ENCODE measurements around the gene GATC. TPM values are rescaled to one million over a fixed set of nuclear protein-coding genes. Genes with fewer than 3 reads are reported as not detected.

The GATC gene
- total and polyA plus RNA-seq, 9 donors, result 11.9 to 34.7 (median 19.4) TPM

GRCh38 chr12:120453060-120453750, 7.0 kb downstream of the GATC start:
- 89 to 93% (median 90%) methylated on average over 3 of the region's 3 CpGs for WGBS, 3 donors

GRCh38 chr12:120453977-120454376, 7.7 kb downstream of the GATC start:
- 64 to 75% (median 68%) methylated on average over 4 of the region's 4 CpGs for WGBS, 3 donors
- H3K4me3 ChIP-seq, result no peak overlapping the region
- no peaks in the 10 kb centered on the region for H3K27me3 ChIP-seq
- DNase-seq, result no peak
- no peaks in the 10 kb centered on the region for H3K36me3 ChIP-seq
- H3K4me1 ChIP-seq (ENCODE audit: insufficient read depth), result no peaks in the 10 kb centered on the region
- no peak for TF ChIP-seq EP300 (IDR thresholded peaks at IDR 0.05)
- TF ChIP-seq POLR2A (IDR thresholded peaks at IDR 0.05), result no peak
- no peak for TF ChIP-seq CTCF (IDR thresholded peaks at IDR 0.05)
- no peaks in the 10 kb centered on the region for H3K9me3 ChIP-seq
- intact Hi-C loops (cut with DNase I), result no loop called here
- no peak overlapping the region for H3K27ac ChIP-seq

More at GRCh38 chr12:120453060-120453750, 7.0 kb downstream of the GATC start:
- TF ChIP-seq CTCF (IDR thresholded peaks at IDR 0.05), result no peak
- TF ChIP-seq EP300 (IDR thresholded peaks at IDR 0.05), result no peak
- TF ChIP-seq POLR2A (IDR thresholded peaks at IDR 0.05), result no peak
- no peaks in the 10 kb centered on the region for H3K9me3 ChIP-seq
- no peak overlapping the region for H3K27ac ChIP-seq
- intact Hi-C loops (cut with DNase I), result no loop called here
- no peaks in the 10 kb centered on the region for H3K4me1 ChIP-seq (ENCODE audit: insufficient read depth)
- H3K36me3 ChIP-seq, result no peaks in the 10 kb centered on the region
- H3K4me3 ChIP-seq, result no peak overlapping the region
- H3K27me3 ChIP-seq, result no peaks in the 10 kb centered on the region
- no peak for DNase-seq

- Histone ChIP-seq H3K4me1 (ENCODE audit: insufficient read depth) (no peaks in the 10 kb centered on the region), H3K27ac (no peak overlapping the region), H3K9me3 (no peaks in the 10 kb centered on the region), H3K27me3 (no peaks in the 10 kb centered on the region), H3K4me3 (no peak overlapping the region), H3K36me3 (no peaks in the 10 kb centered on the region)
- TF ChIP-seq EP300 (IDR thresholded peaks at IDR 0.05) (no peak), CTCF (IDR thresholded peaks at IDR 0.05) (no peak), POLR2A (IDR thresholded peaks at IDR 0.05) (no peak)
- WGBS, 3 donors, result 77 to 83% (median 79%) methylated on average over 7 of the region's 7 CpGs
- intact Hi-C loops (cut with DNase I), result no loop called here
- no peak for DNase-seq
Observed at GRCh38 chr12:120455302-120455701, 9.1 kb downstream of the GATC start.

GRCh38 chr12:120457133-120457532, 10.9 kb downstream of the GATC start:
- no peaks in the 10 kb centered on the region for H3K9me3 ChIP-seq
- whole genome bisulfite sequencing, 3 donors, result 61 to 63% (median 62%) methylated on average over 6 of the region's 6 CpGs
- DNase-seq, result no peak
- intact Hi-C loops (cut with DNase I), result no loop called here
- H3K4me3 ChIP-seq, result no peak overlapping the region
- TF ChIP-seq EP300 (IDR thresholded peaks at IDR 0.05) (no peak), CTCF (IDR thresholded peaks at IDR 0.05) (no peak), POLR2A (IDR thresholded peaks at IDR 0.05) (no peak)
- H3K4me1 ChIP-seq (ENCODE audit: insufficient read depth), result no peaks in the 10 kb centered on the region
- H3K27me3 ChIP-seq, result no peaks in the 10 kb centered on the region
- no peak overlapping the region for H3K27ac ChIP-seq
- no peaks in the 10 kb centered on the region for H3K36me3 ChIP-seq
